ENCODE results near the gene ARID1B. TPM values are rescaled to one million over a fixed set of nuclear protein-coding genes. Genes with fewer than 3 reads are reported as not detected.

Gene ARID1B
- total and polyA plus RNA-seq, 9 of the 15 experiments (the other 6 are each of a cell fraction or from before 2014, with no cell fraction given), result 12.5 to 50.5 (median 25.8) TPM

GRCh38 chr6:157254538-157254937, 477.4 kb downstream of the ARID1B start:
- TF ChIP-seq KDM1A (IDR thresholded peaks at IDR 0.05) (no peak), FOXJ2 (tag; IDR thresholded peaks at IDR 0.05) (no peak), ZNF551 (CRISPR knock-in tag; IDR thresholded peaks at IDR 0.05) (no peak), ZNF311 (CRISPR knock-in tag; IDR thresholded peaks at IDR 0.05) (no peak), PTRF (tag; IDR thresholded peaks at IDR 0.05) (no peak), ESRRB (CRISPR knock-in tag; IDR thresholded peaks at IDR 0.05; ENCODE audit: borderline replicate concordance) (no peak), TBL1XR1 (IDR thresholded peaks at IDR 0.05; ENCODE audit: low read length in 2 of 2) (no peak), MITF (IDR thresholded peaks at IDR 0.05) (no peak), BHLHE40 (IDR thresholded peaks at IDR 0.05; ENCODE audit: low read length) (no peak), BMI1 (IDR thresholded peaks at IDR 0.05; ENCODE audit: low read length) (no peak), TBP (optimal IDR thresholded peaks at IDR 0.05; ENCODE audit: low read depth, low read length) (no peak), ILF3 (IDR thresholded peaks at IDR 0.05; ENCODE audit: borderline replicate concordance) (no peak)
- H4K20me1 ChIP-seq (replicated peaks; ENCODE audit: control insufficient read depth, insufficient read depth, low read length), result no peaks in the 10 kb centered on the region
- H3K79me2 ChIP-seq (ENCODE audit: control insufficient read depth, insufficient read depth, low read length), result no peaks in the 10 kb centered on the region
- H3K9me3 ChIP-seq (replicated peaks; ENCODE audit: control insufficient read depth, insufficient read depth, low read depth, low read length), result no peaks in the 10 kb centered on the region
- no peaks in the 10 kb centered on the region for H3K36me3 ChIP-seq (ENCODE audit: control insufficient read depth, insufficient read depth, low read length)
- FAIRE-seq (no peak), DNase-seq (ENCODE audit: extremely low read depth in 1 of 4, low spot score in 3 of 4) (no peak), ATAC-seq (no peak)
- H3K9me1 ChIP-seq (ENCODE audit: control insufficient read depth, insufficient read depth, low read length), result no peaks in the 10 kb centered on the region
- CTCF ChIA-PET (ENCODE audit: low intra/inter-chr PET ratio), result no interaction called here
- no peak overlapping the region for H3K4me2 ChIP-seq (ENCODE audit: insufficient read depth, low read length)
- H3K4me3 ChIP-seq, result no peak overlapping the region
- peaks cover 43 to 73% of the 10 kb centered on the region in 2 experiments for H3K27me3 ChIP-seq (ENCODE audit: control insufficient read depth in 2 of 2, insufficient read depth in 2 of 2, low read length in 2 of 2)
- 5% methylated on average over 3 of the region's 3 CpGs for WGBS (ENCODE audit: insufficient coverage, low coverage, missing lambda C conversion rate)
- in situ Hi-C loops (cut with MboI) (no loop called here), intact Hi-C loops (cut with micrococcal nuclease) (no loop called here)
- POLR2A ChIA-PET, result interaction anchor here (0.7 to 1.3 kb wide), 2 partner anchors 10 to 13 kb away, joined by 3 to 7 read pairs; no protein-coding TSS in a partner anchor
- H3K9ac ChIP-seq (ENCODE audit: insufficient read depth in 1 of 2, low read depth in 2 of 2, low read length in 2 of 2), result no peak overlapping the region
- BruUV-seq (replicated peaks), result no TSS peak
- peaks cover 0 to 4% of the 10 kb centered on the region in 2 experiments; a peak in 2 of 5 replicates for H3K4me1 ChIP-seq (replicated peaks in 1 of 2; ENCODE audit: control insufficient read depth in 2 of 2, insufficient read depth in 2 of 2, low read length in 2 of 2)
- no peak overlapping the region for H2AFZ ChIP-seq (ENCODE audit: low read depth, low read length)
- H3K27ac ChIP-seq (ENCODE audit: extremely low read depth, low read depth, low read length), result no peak overlapping the region
